ENCODE measurements around the gene ROPN1B. TPM values are rescaled to one million over a fixed set of nuclear protein-coding genes. Genes with fewer than 3 reads are reported as not detected.

The ROPN1B gene
- total and polyA plus RNA-seq, 2 experiments from 2014 or later, result not detected

DNA sequence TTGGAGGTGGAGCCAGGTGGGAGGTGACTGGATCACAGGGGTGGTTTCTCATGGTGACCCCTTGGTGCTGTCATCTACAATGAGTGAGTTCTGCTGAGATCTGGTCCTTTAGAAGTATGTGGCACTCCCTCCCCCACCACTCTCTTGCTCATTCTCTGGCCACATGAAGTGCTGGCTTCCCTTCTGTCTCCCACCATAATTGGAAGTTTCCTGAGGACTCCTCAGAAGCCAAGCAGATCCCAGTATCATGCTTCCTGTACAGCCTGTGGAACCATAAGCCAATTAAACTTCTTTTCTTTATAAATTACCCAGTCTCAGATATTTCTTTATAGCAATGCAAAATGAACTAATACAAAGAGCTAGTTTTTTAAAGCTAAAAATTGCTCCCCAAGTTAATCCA, 60.3 kb downstream of the ROPN1B start:
- no peak overlapping the region for H3K4me3 Mint-ChIP-seq
- peaks cover 9% of the 10 kb centered on the region for H3K36me3 ChIP-seq (ENCODE audit: insufficient read depth)
- H3K27me3 Mint-ChIP-seq (ENCODE audit: insufficient read depth, low read depth, poor library complexity), result peaks cover 12% of the 10 kb centered on the region
- H4K20me1 ChIP-seq (replicated peaks; ENCODE audit: insufficient read depth), result no peaks in the 10 kb centered on the region
- no peak overlapping the region for H3K27ac ChIP-seq (ENCODE audit: low read depth)
- no peaks in the 10 kb centered on the region for H3K79me2 ChIP-seq (replicated peaks; ENCODE audit: insufficient read depth)
- no peak overlapping the region for H3K4me2 ChIP-seq
- TF ChIP-seq NANOG (IDR thresholded peaks at IDR 0.05; ENCODE audit: borderline replicate concordance) (no peak), ZNF462 (CRISPR knock-in tag; IDR thresholded peaks at IDR 0.05) (no peak), ZNF114 (CRISPR knock-in tag; IDR thresholded peaks at IDR 0.05) (no peak), CREB1 (CRISPR knock-in tag; IDR thresholded peaks at IDR 0.05; ENCODE audit: low read depth) (no peak), STAT1 (IDR thresholded peaks at IDR 0.05; ENCODE audit: unreplicated experiment) (no peak), REST (IDR thresholded peaks at IDR 0.05; ENCODE audit: unreplicated experiment) (no peak), EZH2 (IDR thresholded peaks at IDR 0.05; ENCODE audit: low read depth, unreplicated experiment) (no peak)
- TF ChIP-seq, protein P1, sequence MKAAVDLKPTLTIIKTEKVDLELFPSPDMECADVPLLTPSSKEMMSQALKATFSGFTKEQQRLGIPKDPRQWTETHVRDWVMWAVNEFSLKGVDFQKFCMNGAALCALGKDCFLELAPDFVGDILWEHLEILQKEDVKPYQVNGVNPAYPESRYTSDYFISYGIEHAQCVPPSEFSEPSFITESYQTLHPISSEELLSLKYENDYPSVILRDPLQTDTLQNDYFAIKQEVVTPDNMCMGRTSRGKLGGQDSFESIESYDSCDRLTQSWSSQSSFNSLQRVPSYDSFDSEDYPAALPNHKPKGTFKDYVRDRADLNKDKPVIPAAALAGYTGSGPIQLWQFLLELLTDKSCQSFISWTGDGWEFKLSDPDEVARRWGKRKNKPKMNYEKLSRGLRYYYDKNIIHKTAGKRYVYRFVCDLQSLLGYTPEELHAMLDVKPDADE (IDR thresholded peaks at IDR 0.05), result no peak
- H3K36me3 Mint-ChIP-seq (ENCODE audit: low read depth), result peaks cover 44% of the 10 kb centered on the region
- peaks cover 13% of the 10 kb centered on the region for H3K4me1 Mint-ChIP-seq
- no peak for DNase-seq (ENCODE audit: low spot score)
- H2AFZ ChIP-seq, result no peak overlapping the region
- no peak overlapping the region for H3K27ac Mint-ChIP-seq
- no peaks in the 10 kb centered on the region; the same call in 1 of the 2 replicates for H3K9me2 ChIP-seq (ENCODE audit: insufficient read depth)
- H3K9me3 Mint-ChIP-seq, result peaks cover 36% of the 10 kb centered on the region
- no peak overlapping the region for H3K4me3 ChIP-seq
- no peaks in the 10 kb centered on the region for H3K27me3 ChIP-seq (ENCODE audit: insufficient read depth)
- H3F3A ChIP-seq (replicated peaks; ENCODE audit: low read depth), result no peaks in the 10 kb centered on the region
- 0 out of 2 replicates have a peak, but pooled peaks cover 8% of the 10 kb centered on the region for H3K4me1 ChIP-seq (ENCODE audit: insufficient read depth)
- no peak for ATAC-seq

Data from GM23338 (cell line).